IMR-90 (cell line): ENCODE results near the gene SLIT3. TPM values are rescaled to one million over a fixed set of nuclear protein-coding genes. Genes with fewer than 3 reads are reported as not detected.

ENCODE experiments used
- ATAC-seq: fragments of 200-7000 bp; cut with Tn5 transposase; 2 replicates; pipeline ENCODE4 v1.9.1; 2020; ENCODE audit warnings: low read depth, mild to moderate bottlenecking, moderate library complexity
- BruUV-seq: library from RNA; stranded (reverse); fragments of 400-500 nt; replicated peaks from 2 replicates; lab custom pipeline; 2021; lab: Mats Ljungman, UMichigan
- CTCF ChIA-PET: fragments of 300-600 bp; formaldehyde crosslinking; extraction: SDS; loops from one replicate; lab custom pipeline; 2021; ENCODE audit warnings: antibody characterized with exemption; lab: Yijun Ruan, JAX
- POLR2A ChIA-PET: fragments of 300-600 bp; sonication (Branson Sonifier 250); formaldehyde crosslinking; loops from one replicate; lab custom pipeline; 2022; ENCODE audit warnings: antibody characterized with exemption; ENCODE audit not compliant: unreplicated experiment; lab: Charles Lee
- DNase-seq: peaks from one replicate; pipeline ENCODE4 v3.0.0; 2013
- H2AFZ ChIP-seq: replicated peaks from 2 replicates; pipeline ENCODE3; 2013; ENCODE audit warnings: low read length, mild to moderate bottlenecking; ENCODE audit not compliant: poor library complexity
- H2AK5ac ChIP-seq: 2 replicates; pipeline ENCODE4 v1.6.1; 2013; ENCODE audit warnings: low read depth, low read length, inconsistent platforms
- H2AK9ac ChIP-seq: replicated peaks from 2 replicates; pipeline ENCODE3; 2013; ENCODE audit warnings: mild to moderate bottlenecking, low read depth, low read length, moderate library complexity; ENCODE audit not compliant: poor library complexity
- H2BK120ac ChIP-seq: 2 replicates; pipeline ENCODE4 v1.6.1; 2013; ENCODE audit warnings: low read depth, low read length, inconsistent platforms
- H2BK15ac ChIP-seq: 3 replicates; pipeline ENCODE4 v1.6.1; 2013; ENCODE audit warnings: low read depth, low read length, inconsistent platforms
- H2BK20ac ChIP-seq: 2 replicates; pipeline ENCODE4 v1.6.1; 2013; ENCODE audit warnings: low read depth, mild to moderate bottlenecking, inconsistent platforms, low read length, moderate library complexity
- H2BK5ac ChIP-seq: 2 replicates; pipeline ENCODE4 v1.6.1; 2013; ENCODE audit warnings: mild to moderate bottlenecking, low read depth, low read length, inconsistent platforms; ENCODE audit not compliant: poor library complexity, severe bottlenecking
- H3K14ac ChIP-seq: replicated peaks from 2 replicates; pipeline ENCODE4 v1.6.1; 2013; ENCODE audit warnings: low read depth, low read length, inconsistent platforms
- H3K18ac ChIP-seq: 2 replicates; pipeline ENCODE4 v1.6.1; 2013; ENCODE audit warnings: low read depth, low read length, control low read depth
- H3K23ac ChIP-seq: 2 replicates; pipeline ENCODE4 v1.6.1; 2013; ENCODE audit warnings: low read depth, low read length, inconsistent platforms
- H3K27ac ChIP-seq: 2 replicates; pipeline ENCODE4 v1.5.1; 2013; ENCODE audit warnings: mild to moderate bottlenecking, control low read depth, low read length; ENCODE audit not compliant: insufficient read depth
- H3K27me3 ChIP-seq: 2 replicates; pipeline ENCODE4 v1.6.1; 2013; ENCODE audit warnings: low read length; ENCODE audit not compliant: control insufficient read depth, insufficient read depth
- H3K36me3 ChIP-seq: 2 replicates; pipeline ENCODE4 v1.6.1; 2013; ENCODE audit warnings: low read length, mixed read lengths; ENCODE audit not compliant: control insufficient read depth, insufficient read depth
- H3K4ac ChIP-seq: 2 replicates; pipeline ENCODE4 v1.6.1; 2013; ENCODE audit warnings: low read depth, low read length, inconsistent platforms
- H3K4me1 ChIP-seq: 2 replicates; pipeline ENCODE4 v1.6.1; 2013; ENCODE audit warnings: low read length, mixed read lengths; ENCODE audit not compliant: control insufficient read depth, insufficient read depth
- H3K4me2 ChIP-seq: 2 replicates; pipeline ENCODE4 v1.6.1; 2013; ENCODE audit warnings: low read depth, mild to moderate bottlenecking, control low read depth, low read length, moderate library complexity
- H3K4me3 ChIP-seq: 2 replicates; pipeline ENCODE4 v1.5.1; 2013; ENCODE audit warnings: low read depth, mild to moderate bottlenecking, control low read depth, low read length, moderate library complexity; ENCODE audit not compliant: insufficient read depth
- H3K56ac ChIP-seq: 2 replicates; pipeline ENCODE4 v1.6.1; 2013; ENCODE audit warnings: low read length, inconsistent platforms; ENCODE audit not compliant: insufficient read depth; ENCODE audit errors: extremely low read depth
- H3K79me1 ChIP-seq, 2 experiments: 2 replicates each; pipeline ENCODE4 v1.6.1; 2013; ENCODE audit warnings: low read length in 2 of 2, inconsistent platforms in 1 of 2, low read depth in 1 of 2
- H3K9ac ChIP-seq: 2 replicates; pipeline ENCODE4 v1.6.1; 2013; ENCODE audit warnings: low read depth, low read length, control low read depth
- H3K9me1 ChIP-seq: 2 replicates; pipeline ENCODE4 v1.6.1; 2013; ENCODE audit warnings: low read length, inconsistent platforms; ENCODE audit not compliant: insufficient read depth
- H3K9me3 ChIP-seq: 2 replicates; pipeline ENCODE4 v1.6.1; 2013; ENCODE audit warnings: low read length; ENCODE audit not compliant: control insufficient read depth, insufficient read depth
- H4K20me1 ChIP-seq: 2 replicates; pipeline ENCODE4 v1.6.1; 2013; ENCODE audit warnings: low read length, inconsistent platforms; ENCODE audit not compliant: insufficient read depth
- H4K5ac ChIP-seq: 2 replicates; pipeline ENCODE4 v1.6.1; 2013; ENCODE audit warnings: mild to moderate bottlenecking, low read depth, low read length, control low read depth
- H4K8ac ChIP-seq, 2 experiments: 2 replicates each; pipeline ENCODE4 v1.6.1; 2013; ENCODE audit warnings: low read depth in 2 of 2, low read length in 2 of 2, control low read depth in 1 of 2, inconsistent platforms in 1 of 2
- H4K91ac ChIP-seq: 2 replicates; pipeline ENCODE4 v1.6.1; 2013; ENCODE audit warnings: low read depth, low read length, inconsistent platforms; ENCODE audit not compliant: insufficient read depth
- BHLHE40 ChIP-seq: fragments of 150-350 bp; IDR thresholded peaks from 2 replicates; pipeline ENCODE4 v1.6.1; 2016; ENCODE audit warnings: mild to moderate bottlenecking, low read depth, low read length
- CEBPB ChIP-seq: IDR thresholded peaks from 2 replicates; pipeline ENCODE4 v1.6.1; 2012; ENCODE audit warnings: low read depth, low read length, improper control_type of control experiment
- CHD1 ChIP-seq: IDR thresholded peaks from 2 replicates; pipeline ENCODE4 v1.6.1; 2012; ENCODE audit warnings: low read depth, low read length, improper control_type of control experiment
- CTCF ChIP-seq: conservative IDR thresholded peaks from 2 replicates; pipeline ENCODE4 v1.5.1; 2012; ENCODE audit warnings: mild to moderate bottlenecking, low read depth, low read length, improper control_type of control experiment
- ELK1 ChIP-seq: fragments of 150-350 bp; IDR thresholded peaks from 2 replicates; pipeline ENCODE4 v1.6.1; 2016; ENCODE audit warnings: low read depth, mild to moderate bottlenecking, low read length, moderate library complexity, borderline replicate concordance
- FOS ChIP-seq: fragments of 150-350 bp; IDR thresholded peaks from 2 replicates; pipeline ENCODE4 v1.6.1; 2016; ENCODE audit warnings: low read depth, low read length
- MAFK ChIP-seq: IDR thresholded peaks from 2 replicates; pipeline ENCODE4 v1.6.1; 2012; ENCODE audit warnings: low read depth, low read length, improper control_type of control experiment
- MAZ ChIP-seq: IDR thresholded peaks from 2 replicates; pipeline ENCODE4 v1.6.1; 2012; ENCODE audit warnings: low read depth, mild to moderate bottlenecking, low read length, improper control_type of control experiment, moderate library complexity, borderline replicate concordance
- MXI1 ChIP-seq: IDR thresholded peaks from 2 replicates; pipeline ENCODE4 v1.6.1; 2012; ENCODE audit warnings: low read depth, mild to moderate bottlenecking, low read length, moderate library complexity, borderline replicate concordance
- NFE2L2 ChIP-seq: fragments of 150-350 bp; IDR thresholded peaks from 2 replicates; pipeline ENCODE4 v1.6.1; 2016; ENCODE audit warnings: low read depth, mild to moderate bottlenecking, low read length
- POLR2A ChIP-seq: IDR thresholded peaks from 2 replicates; pipeline ENCODE4 v1.6.1; 2012; ENCODE audit warnings: mild to moderate bottlenecking, low read depth, low read length
- RAD21 ChIP-seq: IDR thresholded peaks from 2 replicates; pipeline ENCODE4 v1.6.1; 2012; ENCODE audit warnings: low read length, improper control_type of control experiment
- RCOR1 ChIP-seq: IDR thresholded peaks from 2 replicates; pipeline ENCODE4 v1.6.1; 2012; ENCODE audit warnings: mild to moderate bottlenecking, low read length, improper control_type of control experiment; ENCODE audit not compliant: insufficient replicate concordance
- RFX5 ChIP-seq: IDR thresholded peaks from 2 replicates; pipeline ENCODE4 v1.8.0; 2012; ENCODE audit warnings: low read depth, mild to moderate bottlenecking, low read length, moderate library complexity
- SMC3 ChIP-seq: fragments of 150-350 bp; IDR thresholded peaks from 2 replicates; pipeline ENCODE4 v1.6.1; 2016; ENCODE audit warnings: low read depth, mild to moderate bottlenecking, antibody characterized with exemption, low read length, moderate library complexity
- USF2 ChIP-seq: fragments of 150-350 bp; IDR thresholded peaks from 2 replicates; pipeline ENCODE4 v1.6.1; 2017; ENCODE audit warnings: mild to moderate bottlenecking, antibody characterized with exemption, low read length, low read depth
- WGBS, 2 experiments: methylation state at CpG; one replicate each; pipeline versions ENCODE4 v1.1.5 to v1.1.7; 2013; ENCODE audit warnings: missing lambda C conversion rate in 2 of 2; ENCODE audit not compliant: insufficient read length in 1 of 2; ENCODE audit errors: extremely low coverage in 2 of 2; 5-methylcytosine and 5-hydroxymethylcytosine counted together
- dilution Hi-C: fragments of 300-500 bp; cut with HindIII; formaldehyde crosslinking; loops from one replicate; pipeline ENCODE4 v1.14.3; 2018; ENCODE audit warnings: low sequenced_read_pairs; ENCODE audit not compliant: unreplicated experiment
- in situ Hi-C: fragments of 300-500 bp; cut with MboI; formaldehyde crosslinking; loops from 3 replicates; pipeline ENCODE4 v1.14.3; 2019; ENCODE audit warnings: low sequenced_read_pairs, inconsistent platforms, mixed read lengths
- intact Hi-C: fragments of 100-400 bp; cut with micrococcal nuclease; formaldehyde crosslinking; loops from 2 replicates; pipeline ENCODE4 v1.10.0; 2022
- polyA plus RNA-seq, 3 experiments: library from polyadenylated mRNA; depleted of rRNA; stranded (reverse); fragments of >200 nt; gene quantifications; 2 replicates each; pipeline ENCODE4 v1.2.3, GENCODE V29; 2012; ENCODE audit warnings: low replicate concordance in 1 of 3
- total RNA-seq: library from RNA; depleted of rRNA; stranded (reverse); fragments of >200 nt; gene quantifications from 2 replicates; pipeline ENCODE4 v1.2.3, GENCODE V29; 2012

Gene SLIT3
- total and polyA plus RNA-seq, 2 of the 4 experiments (the other 2 are of a cell fraction), result 0.18 to 0.50 TPM

- Histone ChIP-seq H3K56ac (no peak overlapping the region), H4K8ac (no peak overlapping the region), H3K36me3 (no peaks in the 10 kb centered on the region), H3K4ac (no peak overlapping the region), H4K91ac (no peak overlapping the region), H3K9me3 (peaks cover 2% of the 10 kb centered on the region; the same call in 1 of the 2 replicates), H4K20me1 (no peaks in the 10 kb centered on the region), H2BK5ac (no peak overlapping the region), H3K9ac (no peak overlapping the region), H3K27me3 (no peaks in the 10 kb centered on the region), H2BK120ac (no peak overlapping the region), H3K79me1 (no peaks in the 10 kb centered on the region), H2AK9ac (no peak overlapping the region), H2BK15ac (no peak overlapping the region), H3K23ac (no peak overlapping the region), H3K9me1 (no peaks in the 10 kb centered on the region), H2AFZ (no peak overlapping the region), H3K14ac (no peak overlapping the region), H3K4me1 (no peaks in the 10 kb centered on the region), H3K4me3 (no peak overlapping the region), H3K18ac (no peak overlapping the region), H2BK20ac (no peak overlapping the region), H4K5ac (no peak overlapping the region), H2AK5ac (no peak overlapping the region), H3K27ac (no peak overlapping the region), H3K4me2 (no peak overlapping the region)
- in situ Hi-C loops, result no loop called here
- DNase-seq, result no peak
- ChIA-PET POLR2A (interaction anchor here (0.5 kb wide), 1 partner anchor 97 kb away, joined by 3 read pairs; no protein-coding TSS in a partner anchor), CTCF (interaction anchor here (0.6 to 0.7 kb wide), 2 partner anchors 11 to 30 kb away, joined by 3 to 4 read pairs; no protein-coding TSS in a partner anchor)
- TF ChIP-seq BHLHE40 (no peak), RAD21 (no peak), MAZ (no peak), ELK1 (no peak), USF2 (no peak), CEBPB (no peak), MAFK (no peak), NFE2L2 (no peak), MXI1 (no peak), CHD1 (no peak), SMC3 (no peak), FOS (no peak), POLR2A (no peak), RCOR1 (no peak), CTCF (no peak), RFX5 (no peak)
- WGBS, 2 experiments, result 58% methylated on average over 2 of the region's 3 CpGs; no CpG with 5 or more reads in 1 of the 2 experiments
- intact Hi-C loops, result loop anchor here (5.0 kb wide), 1 partner anchor 945 kb away; no protein-coding TSS in a partner anchor
- no peak for ATAC-seq
- BruUV-seq, result no TSS peak
- dilution Hi-C loops, result no loop called here
These were observed 248.7 kb downstream of the SLIT3 start for GRCh38 chr5:169052207-169052606.
